Upper lobe of left lung (tissue), 4 donors: Measurements from ENCODE around the gene CEP55.

Source experiments
- POLR2A ChIP-seq, 4 donors: fragments of 450-650 bp; IDR thresholded peaks; one replicate each; pipeline ENCODE4 v1.5.1; 2016 to 2017; ENCODE audit warnings: antibody characterized with exemption in 4 of 4, mild to moderate bottlenecking in 2 of 4
- POLR2AphosphoS5 ChIP-seq, 2 donors: sonication (generic); formaldehyde crosslinking; IDR thresholded peaks; one replicate each; pipeline ENCODE4 v1.5.1; 2017; ENCODE audit warnings: antibody characterized with exemption in 2 of 2
- TF ChIP-seq, protein P1 (sequence below), 6 experiments: fragments of 450-650 bp in 4 of 6; fragments of 200-600 bp in 2 of 6; sonication (generic) in 2 of 6; IDR thresholded peaks; one replicate each; pipeline ENCODE4 v1.5.1; 2016 to 2019; ENCODE audit warnings: antibody characterized with exemption in 6 of 6

DNA sequence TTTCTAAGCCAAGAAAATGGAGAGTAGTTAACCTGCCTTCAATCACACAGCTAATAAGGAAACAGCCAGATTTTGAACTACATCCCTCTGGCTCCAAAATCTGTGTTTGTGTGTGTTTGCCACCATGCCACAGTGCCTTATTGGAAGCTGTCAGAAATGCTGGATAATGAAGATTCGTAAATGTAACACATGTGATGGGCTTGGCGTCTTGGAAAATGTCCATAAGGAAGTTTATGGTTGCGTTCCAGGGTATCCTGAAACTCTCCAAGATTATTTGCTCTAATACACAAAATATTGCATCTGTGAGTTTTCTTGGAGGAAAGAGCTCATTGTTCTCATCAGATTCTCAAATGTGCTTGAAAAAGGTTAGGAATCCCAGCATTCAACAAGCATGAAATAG lies 36.9 kb upstream of the CEP55 start:
- TF ChIP-seq POLR2AphosphoS5 (IDR thresholded peaks at IDR 0.05) (no peak), POLR2A (IDR thresholded peaks at IDR 0.05) (no peak)
- TF ChIP-seq, protein P1, sequence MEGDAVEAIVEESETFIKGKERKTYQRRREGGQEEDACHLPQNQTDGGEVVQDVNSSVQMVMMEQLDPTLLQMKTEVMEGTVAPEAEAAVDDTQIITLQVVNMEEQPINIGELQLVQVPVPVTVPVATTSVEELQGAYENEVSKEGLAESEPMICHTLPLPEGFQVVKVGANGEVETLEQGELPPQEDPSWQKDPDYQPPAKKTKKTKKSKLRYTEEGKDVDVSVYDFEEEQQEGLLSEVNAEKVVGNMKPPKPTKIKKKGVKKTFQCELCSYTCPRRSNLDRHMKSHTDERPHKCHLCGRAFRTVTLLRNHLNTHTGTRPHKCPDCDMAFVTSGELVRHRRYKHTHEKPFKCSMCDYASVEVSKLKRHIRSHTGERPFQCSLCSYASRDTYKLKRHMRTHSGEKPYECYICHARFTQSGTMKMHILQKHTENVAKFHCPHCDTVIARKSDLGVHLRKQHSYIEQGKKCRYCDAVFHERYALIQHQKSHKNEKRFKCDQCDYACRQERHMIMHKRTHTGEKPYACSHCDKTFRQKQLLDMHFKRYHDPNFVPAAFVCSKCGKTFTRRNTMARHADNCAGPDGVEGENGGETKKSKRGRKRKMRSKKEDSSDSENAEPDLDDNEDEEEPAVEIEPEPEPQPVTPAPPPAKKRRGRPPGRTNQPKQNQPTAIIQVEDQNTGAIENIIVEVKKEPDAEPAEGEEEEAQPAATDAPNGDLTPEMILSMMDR (IDR thresholded peaks at IDR 0.05) = no peak
